NCI-H1436 (cell line): ENCODE results near the gene C2CD2L.
"Not testable (repeated sequence)": the region's sequence is repeated elsewhere in the genome, so short reads cannot be mapped to it uniquely, and the experiment has no call there.

Experiments
- DNase-seq: peaks from one replicate; lab custom pipeline; 2025; lab: John Stamatoyannopoulos, UW

The C2CD2L gene

GRCh38 chr11:119152043-119152442, 44.9 kb downstream of the C2CD2L start:
- DNase-seq = no peak

GRCh38 chr11:119152604-119153003, 45.5 kb downstream of the C2CD2L start:
- no peak for DNase-seq

- no peak for DNase-seq
Observed at GRCh38 chr11:119153049-119153818, 46.1 kb downstream of the C2CD2L start.

GRCh38 chr11:119154178-119154577, 47.0 kb downstream of the C2CD2L start:
- DNase-seq = no peak

- no peak for DNase-seq
Observed at GRCh38 chr11:119155733-119156492, 48.8 kb downstream of the C2CD2L start.

GRCh38 chr11:119156496-119156895, 49.4 kb downstream of the C2CD2L start:
- DNase-seq = no peak

GRCh38 chr11:119157063-119157462, 49.9 kb downstream of the C2CD2L start:
- no peak for DNase-seq

- DNase-seq = no peak
Observed at GRCh38 chr11:119158467-119158866, 51.3 kb downstream of the C2CD2L start.

DNA sequence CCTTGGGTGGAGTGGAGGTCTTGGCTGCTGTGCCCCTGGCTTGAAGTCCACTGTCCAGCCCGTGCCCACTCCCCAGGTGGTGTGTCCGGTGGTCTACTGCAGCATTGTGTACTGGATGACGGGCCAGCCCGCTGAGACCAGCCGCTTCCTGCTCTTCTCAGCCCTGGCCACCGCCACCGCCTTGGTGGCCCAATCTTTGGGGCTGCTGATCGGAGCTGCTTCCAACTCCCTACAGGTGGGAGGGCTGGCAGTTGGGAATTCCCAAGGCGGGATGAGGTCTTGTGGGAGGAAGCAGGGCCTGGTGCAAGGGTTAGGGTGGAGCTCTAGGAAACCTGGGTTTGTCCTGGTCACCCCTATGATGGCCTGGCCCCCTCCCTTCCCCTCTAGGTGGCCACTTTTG, 53.0 kb downstream of the C2CD2L start:
- DNase-seq = no peak

DNA sequence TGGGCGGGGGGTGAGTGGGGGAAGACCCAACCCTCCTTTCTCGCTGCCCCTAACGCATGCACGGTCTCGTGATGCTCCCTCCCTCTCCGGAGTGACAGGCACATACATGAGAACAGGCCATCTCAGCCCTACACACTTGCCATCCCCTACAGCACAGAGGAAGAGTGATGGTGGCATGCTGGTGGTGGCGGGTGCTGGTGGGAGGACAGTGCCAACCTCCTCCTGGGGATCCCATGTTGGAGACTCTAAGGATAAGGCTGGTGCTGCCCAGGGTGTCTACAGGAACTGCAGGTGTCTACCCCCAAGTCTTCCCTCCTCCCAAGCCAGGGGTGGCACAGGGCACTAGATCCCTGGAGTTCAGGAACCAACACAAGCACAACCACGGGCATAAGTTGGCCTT, 54.7 kb downstream of the C2CD2L start:
- DNase-seq = no peak

GRCh38 chr11:119166368-119167076, 59.4 kb downstream of the C2CD2L start:
- DNase-seq = no peak

DNA sequence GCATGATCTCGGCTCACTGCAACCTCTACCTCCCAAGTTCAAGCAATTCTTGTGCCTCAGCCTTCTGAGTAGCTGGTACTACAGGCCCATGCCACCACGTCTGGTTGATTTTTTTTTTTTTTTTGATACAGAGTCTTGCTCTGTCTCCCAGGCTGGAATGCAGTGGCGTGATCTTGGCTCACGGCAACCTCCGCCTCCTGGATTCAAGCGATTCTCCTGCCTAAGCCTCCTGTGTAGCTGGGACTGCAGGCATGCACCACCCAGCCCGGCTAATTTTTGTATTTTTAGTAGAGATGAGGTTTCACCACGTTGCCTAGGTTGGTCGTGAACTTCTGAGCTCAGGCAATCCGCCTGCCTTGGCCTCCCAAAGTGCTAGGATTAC, 59.9 kb downstream of the C2CD2L start:
- not testable (repeated sequence) for DNase-seq

DNA sequence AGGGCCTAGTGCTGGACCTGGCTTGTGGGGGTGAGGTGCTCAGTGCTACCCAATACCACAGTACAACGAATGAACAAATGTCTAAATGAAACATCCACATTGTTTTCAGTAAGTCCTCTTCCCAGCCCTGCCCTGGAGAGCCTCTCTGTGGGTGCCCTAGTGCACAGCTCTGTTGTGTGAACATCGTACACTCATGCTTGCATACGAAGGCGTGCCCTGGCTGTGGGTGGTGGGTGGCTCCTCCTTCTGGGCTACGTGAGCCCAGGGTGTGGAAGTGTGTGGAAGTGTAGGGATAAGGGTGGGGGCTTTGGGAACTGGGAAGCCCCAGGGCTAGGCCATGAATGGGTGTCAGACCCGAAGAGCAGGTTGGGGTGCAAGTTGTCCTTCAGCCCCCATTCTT, 60.8 kb downstream of the C2CD2L start:
- DNase-seq = no peak
